HCT116 (cell line): ENCODE measurements around the gene POLD2. TPM values are rescaled to one million over a fixed set of nuclear protein-coding genes. Genes with fewer than 3 reads are reported as not detected.

Experiments
- ATAC-seq: fragments of 200-7000 bp; cut with Tn5 transposase; 2 replicates; pipeline ENCODE4 v1.9.1; 2020; ENCODE audit warnings: mild to moderate bottlenecking, moderate library complexity
- BruUV-seq: library from RNA; stranded (reverse); fragments of 400-500 nt; replicated peaks from 2 replicates; lab custom pipeline; 2021; lab: Mats Ljungman, UMichigan
- CTCF ChIA-PET: fragments of 300-600 bp; sonication (Branson Sonifier 250); formaldehyde crosslinking; loops from one replicate; lab custom pipeline; 2021; ENCODE audit warnings: antibody characterized with exemption; lab: Charles Lee
- POLR2A ChIA-PET: fragments of 300-600, 350-600 bp; sonication (Branson Sonifier 250); formaldehyde crosslinking; loops from one replicate; lab custom pipeline; 2021; ENCODE audit warnings: antibody characterized with exemption; lab: Charles Lee
- RAD21 ChIA-PET, 2 experiments: fragments of 300-600 bp; sonication (Branson Sonifier 250); formaldehyde crosslinking; loops; one replicate each; lab custom pipeline; 2023; ENCODE audit warnings: low total read pairs in 2 of 2; ENCODE audit not compliant: uncharacterized antibody in 2 of 2, unreplicated experiment in 2 of 2, low non-redundant PET in 1 of 2; lab: Charles Lee
- DNase-seq: peaks from one replicate; pipeline ENCODE4 v3.0.0-alpha.2; 2010; ENCODE audit warnings: low read depth, low spot score
- H2AFZ ChIP-seq: fragments of 200-600 bp; shearing (Covaris generic), sonication (generic); 2 replicates; pipeline ENCODE4 v1.6.1; 2017; ENCODE audit warnings: low read depth, mixed run types, mixed read lengths, antibody characterized with exemption, low read length; ENCODE audit not compliant: poor library complexity, severe bottlenecking
- H3K27ac ChIP-seq: 2 replicates; pipeline ENCODE4 v1.5.1; 2012; ENCODE audit warnings: low read depth, low read length
- H3K27me3 ChIP-seq: fragments of 200-600 bp; sonication (generic); 2 replicates; pipeline ENCODE4 v1.6.1; 2016; ENCODE audit warnings: mixed run types, low read length, mixed read lengths; ENCODE audit not compliant: insufficient read depth
- H3K36me3 ChIP-seq, 2 experiments: fragments of 200-500 bp in 1 of 2; fragments of 200-600 bp in 1 of 2; sonication (Bioruptor generic) in 1 of 2; sonication (generic) in 1 of 2; 2 replicates each; pipeline versions ENCODE4 v1.5.1 to v1.6.1; 2014 to 2016; ENCODE audit warnings: low read length in 2 of 2, inconsistent platforms in 1 of 2, mixed read lengths in 1 of 2, mixed run types in 1 of 2; ENCODE audit not compliant: insufficient read depth in 2 of 2, control insufficient read depth in 1 of 2
- H3K4me1 ChIP-seq, 2 experiments: fragments of 200-600 bp in 1 of 2; sonication (generic) in 1 of 2; 2 replicates each; pipeline versions ENCODE4 v1.5.1 to v1.6.1; 2012 to 2017; ENCODE audit warnings: low read length in 2 of 2, inconsistent platforms in 1 of 2, mild to moderate bottlenecking in 1 of 2, mixed read lengths in 1 of 2, mixed run types in 1 of 2, moderate library complexity in 1 of 2; ENCODE audit not compliant: insufficient read depth in 2 of 2, control insufficient read depth in 1 of 2
- H3K4me2 ChIP-seq: fragments of 200-600 bp; sonication (generic); 2 replicates; pipeline ENCODE4 v1.6.1; 2017; ENCODE audit warnings: mixed run types, low read length, mixed read lengths
- H3K4me3 ChIP-seq, 2 experiments: fragments of 200-600 bp in 1 of 2; sonication (generic) in 1 of 2; replicated peaks in 1 of 2; 2 replicates each; pipeline ENCODE4 v1.5.1; 2011 to 2016; ENCODE audit warnings: low read length in 2 of 2, control low read depth in 1 of 2, low read depth in 1 of 2, mild to moderate bottlenecking in 1 of 2, mixed read lengths in 1 of 2, mixed run types in 1 of 2
- H3K79me2 ChIP-seq: fragments of 200-600 bp; sonication (generic); 2 replicates; pipeline ENCODE4 v1.6.1; 2017; ENCODE audit warnings: mild to moderate bottlenecking, mixed run types, low read length, moderate library complexity, mixed read lengths; ENCODE audit not compliant: insufficient read depth
- H3K9ac ChIP-seq: fragments of 200-600 bp; sonication (generic); 2 replicates; pipeline ENCODE4 v1.6.1; 2016; ENCODE audit warnings: low read length, mixed read lengths
- H3K9me2 ChIP-seq: fragments of 200-600 bp; sonication (generic), shearing (Covaris generic); 2 replicates; pipeline ENCODE4 v1.6.1; 2017; ENCODE audit warnings: mixed run types, mild to moderate bottlenecking, moderate library complexity; ENCODE audit not compliant: insufficient read depth
- H3K9me3 ChIP-seq, 2 experiments: fragments of 200-500 bp in 1 of 2; fragments of 200-600 bp in 1 of 2; sonication (Bioruptor generic) in 1 of 2; sonication (generic) in 1 of 2; 2 replicates each; pipeline ENCODE4 v1.6.1; 2014 to 2017; ENCODE audit warnings: low read length in 2 of 2, mixed read lengths in 2 of 2, inconsistent platforms in 1 of 2, low read depth in 1 of 2, mild to moderate bottlenecking in 1 of 2, mixed run types in 1 of 2, moderate library complexity in 1 of 2; ENCODE audit not compliant: control insufficient read depth in 1 of 2, insufficient read depth in 1 of 2
- H4K20me1 ChIP-seq: fragments of 200-600 bp; sonication (generic), shearing (Covaris generic); 2 replicates; pipeline ENCODE4 v1.6.1; 2017; ENCODE audit warnings: mixed run types, mild to moderate bottlenecking, moderate library complexity; ENCODE audit not compliant: insufficient read depth
- ATF3 ChIP-seq: IDR thresholded peaks from 2 replicates; pipeline ENCODE4 v1.6.1; 2012
- CBX3 ChIP-seq: IDR thresholded peaks from 2 replicates; pipeline ENCODE4 v1.6.1; 2012; ENCODE audit warnings: low read depth
- CEBPB ChIP-seq: IDR thresholded peaks from 2 replicates; pipeline ENCODE4 v1.6.1; 2012; ENCODE audit warnings: low read depth
- CTCF ChIP-seq, 3 experiments: fragments of 200-600 bp in 1 of 3; sonication (generic) in 1 of 3; IDR thresholded peaks in 2 of 3; conservative IDR thresholded peaks in 1 of 3; 2 replicates each; pipeline ENCODE4 v1.5.1; 2012 to 2017; ENCODE audit warnings: low read depth in 2 of 3, low read length in 2 of 3, antibody characterized with exemption in 1 of 3, borderline replicate concordance in 1 of 3, control low read depth in 1 of 3, mild to moderate bottlenecking in 1 of 3, mixed read lengths in 1 of 3, mixed run types in 1 of 3, moderate library complexity in 1 of 3; ENCODE audit not compliant: insufficient read depth in 1 of 3
- EGR1 ChIP-seq: IDR thresholded peaks from 2 replicates; pipeline ENCODE4 v1.6.1; 2012; ENCODE audit warnings: low read depth
- ELF1 ChIP-seq: IDR thresholded peaks from 2 replicates; pipeline ENCODE4 v1.6.1; 2012; ENCODE audit warnings: low read depth, borderline replicate concordance
- EZH2 ChIP-seq: fragments of 200-600 bp; sonication (generic); IDR thresholded peaks from 2 replicates; pipeline ENCODE4 v1.6.1; 2017; ENCODE audit warnings: antibody characterized with exemption, mixed run types
- EZH2phosphoT487 ChIP-seq: fragments of 200-600 bp; IDR thresholded peaks from 2 replicates; pipeline ENCODE4 v1.6.1; 2018; ENCODE audit warnings: antibody characterized with exemption, borderline replicate concordance
- JUND ChIP-seq: IDR thresholded peaks from 2 replicates; pipeline ENCODE4 v1.6.1; 2012
- POLR2A ChIP-seq: IDR thresholded peaks from 2 replicates; pipeline ENCODE4 v1.7.0; 2011; ENCODE audit warnings: borderline replicate concordance; ENCODE audit not compliant: insufficient read depth, insufficient read length; ENCODE audit errors: extremely low read depth
- POLR2AphosphoS5 ChIP-seq: IDR thresholded peaks from 2 replicates; pipeline ENCODE4 v1.6.1; 2011; ENCODE audit warnings: mild to moderate bottlenecking, low read depth, low read length, moderate library complexity
- REST ChIP-seq: IDR thresholded peaks from 2 replicates; pipeline ENCODE4 v1.6.1; 2012; ENCODE audit warnings: low read depth
- SIN3A ChIP-seq: IDR thresholded peaks from 2 replicates; pipeline ENCODE4 v1.6.1; 2012; ENCODE audit warnings: low read depth
- SP1 ChIP-seq: IDR thresholded peaks from 2 replicates; pipeline ENCODE4 v1.6.1; 2012; ENCODE audit warnings: low read depth
- SRF ChIP-seq: IDR thresholded peaks from 2 replicates; pipeline ENCODE4 v1.6.1; 2012; ENCODE audit warnings: low read depth
- TCF7L2 ChIP-seq: IDR thresholded peaks from 2 replicates; pipeline ENCODE4 v1.7.0; 2011; ENCODE audit warnings: borderline replicate concordance, inconsistent platforms; ENCODE audit not compliant: insufficient read depth, insufficient read length; ENCODE audit errors: extremely low read depth
- YY1 ChIP-seq: IDR thresholded peaks from 2 replicates; pipeline ENCODE4 v1.6.1; 2011; ENCODE audit warnings: low read length, low read depth, moderate library complexity, mild to moderate bottlenecking; ENCODE audit not compliant: insufficient replicate concordance; ENCODE audit errors: extremely low read depth
- ZBTB33 ChIP-seq: IDR thresholded peaks from 2 replicates; pipeline ENCODE4 v1.6.1; 2011; ENCODE audit warnings: mild to moderate bottlenecking, low read length, moderate library complexity; ENCODE audit not compliant: insufficient replicate concordance; ENCODE audit errors: extremely low read depth
- ZFX ChIP-seq: fragments of 450-650 bp; IDR thresholded peaks from 2 replicates; pipeline ENCODE4 v1.6.1; 2017
- ZNF274 ChIP-seq: fragments of 200-500 bp; sonication (Bioruptor generic); IDR thresholded peaks from 2 replicates; pipeline ENCODE4 v1.6.1; 2014; ENCODE audit warnings: mild to moderate bottlenecking, low read depth, low read length, inconsistent platforms
- intact Hi-C: fragments of 100-400 bp; cut with micrococcal nuclease; formaldehyde crosslinking; loops from 2 replicates; pipeline ENCODE4 v1.10.0; 2022
- total RNA-seq: library from RNA; stranded (reverse); gene quantifications from one replicate; pipeline ENCODE4 v1.2.1, GENCODE V29; 2021; ENCODE audit not compliant: unreplicated experiment

Gene POLD2
- total RNA-seq, 1 experiment from 2014 or later = 237 TPM

DNA sequence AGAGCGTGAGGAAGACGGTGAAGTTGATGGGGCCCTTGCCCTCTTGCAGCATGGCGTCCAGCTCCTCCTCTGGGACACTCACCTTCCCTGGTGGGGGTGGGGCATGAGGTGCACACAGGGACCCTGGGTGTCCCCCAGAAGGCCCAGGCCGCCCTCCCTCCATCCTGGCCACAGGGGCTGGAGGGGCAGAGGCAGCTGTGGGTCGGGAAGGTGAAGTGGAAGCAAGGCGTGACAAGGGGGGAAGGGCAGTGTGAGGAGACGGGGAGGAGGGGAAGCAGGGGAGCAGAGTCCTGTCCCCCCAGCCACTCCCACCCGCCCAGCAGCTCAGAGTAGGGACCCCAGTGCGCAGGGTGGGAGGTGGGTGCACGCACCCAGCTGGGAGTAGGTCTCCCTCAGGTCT, 17.0 kb upstream of the POLD2 start:
- Histone ChIP-seq H3K9me3 (no peaks in the 10 kb centered on the region), H2AFZ (no peak overlapping the region), H3K9me2 (no peaks in the 10 kb centered on the region), H3K4me2 (no peak overlapping the region), H3K4me1 (no peaks in the 10 kb centered on the region), H3K27ac (no peak overlapping the region), H3K27me3 (no peaks in the 10 kb centered on the region), H3K4me3 (no peak overlapping the region), H3K9ac (no peak overlapping the region), H3K36me3 (no peaks in the 10 kb centered on the region), H3K79me2 (no peaks in the 10 kb centered on the region), H4K20me1 (no peaks in the 10 kb centered on the region)
- no peak for DNase-seq
- ChIA-PET POLR2A (no interaction called here), CTCF (no interaction called here), RAD21 (no interaction called here)
- ATAC-seq = no peak
- TF ChIP-seq YY1 (no peak), ELF1 (no peak), EZH2phosphoT487 (no peak), EZH2 (no peak), ATF3 (no peak), CTCF (IDR thresholded peaks at IDR 0.05 in 2 of 3, conservative IDR thresholded peaks at IDR 0.05 in 1 of 3; ENCODE audit: borderline replicate concordance in 1 of 3, insufficient read depth in 1 of 3, low read depth in 2 of 3, low read length in 2 of 3) (no peak), CBX3 (no peak), ZFX (no peak), ZBTB33 (no peak), POLR2A (no peak), POLR2AphosphoS5 (no peak), TCF7L2 (no peak), CEBPB (no peak), SP1 (no peak), ZNF274 (no peak), EGR1 (no peak), JUND (no peak), SIN3A (no peak), SRF (no peak), REST (no peak)
- no TSS peak for BruUV-seq
- intact Hi-C loops = no loop called here
